ENCODE results near the gene POU2F1. TPM values are rescaled to one million over a fixed set of nuclear protein-coding genes. Genes with fewer than 3 reads are reported as not detected.
A peak's percentile ranks its signal among the peaks of the same experiment; 100 is the strongest.

Gene POU2F1
- total and polyA plus RNA-seq, 7 experiments from 2014 or later = 9.1 to 36.6 (median 22.8) TPM

DNA sequence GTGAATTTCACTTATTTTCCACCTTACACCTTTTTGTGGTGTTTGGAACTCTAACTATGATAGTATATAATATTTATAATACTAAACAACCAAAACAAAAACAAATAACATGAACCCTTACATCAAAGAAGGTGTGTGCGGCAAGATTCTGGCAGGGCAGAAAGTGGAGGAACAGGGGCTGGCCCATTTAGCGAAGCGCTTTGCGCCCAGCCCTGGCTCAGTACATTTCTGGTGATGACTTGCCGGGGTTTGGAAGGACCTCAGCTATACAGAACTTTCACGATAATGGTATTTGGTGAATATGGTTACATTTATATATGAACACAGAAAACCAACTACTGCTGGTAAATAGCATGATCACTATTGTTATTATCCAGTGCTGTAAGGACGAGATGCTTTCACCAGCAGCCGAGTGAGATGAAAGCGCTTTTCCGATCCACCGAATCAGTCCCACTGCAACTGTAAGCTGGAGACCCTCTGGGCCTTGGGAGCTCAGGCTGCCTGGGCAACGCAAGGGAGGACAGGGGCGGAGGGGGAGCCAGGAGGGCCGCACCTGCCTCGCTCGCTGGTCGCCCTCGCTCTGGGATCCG, 233.7 kb downstream of the POU2F1 start:
- Mint-ChIP-seq H3K4me1 (peaks cover 37 to 83% (median 67%) of the 10 kb centered on the region in 7 donors), H3K27ac (peak overlapping the region; percentile 73 to 98 (median 93)), H3K4me3 (peak overlapping the region; percentile 78 to 91 (median 83)), H3K9me3 (peaks cover 0 to 1% (median 0%) of the 10 kb centered on the region in 11 donors), H3K36me3 (peaks cover 0 to 20% (median 4%) of the 10 kb centered on the region in 5 donors), H3K27me3 (no peaks in the 10 kb centered on the region)
- H3K27ac ChIP-seq (ENCODE audit: low read depth, low read length) = peak overlapping the region; percentile 100
- POLR2A ChIA-PET = interaction anchor here (1.0 to 13.5 kb wide), 16 partner anchors 12 to 99 kb away, joined by 3 to 273 read pairs (median 12); partner anchors contain the start of genes CD247 and CREG1
- H3K36me3 ChIP-seq (ENCODE audit: control insufficient read depth in 2 of 3, insufficient read depth in 3 of 3, low read length in 3 of 3) = peaks cover 0 to 13% (median 0%) of the 10 kb centered on the region in 3 experiments
- H3K9me3 ChIP-seq (ENCODE audit: control insufficient read depth in 2 of 3, low read length in 3 of 3) = no peaks in the 10 kb centered on the region
- intact Hi-C loops (cut with micrococcal nuclease) = loop anchor here in 1 of 2 donors (1.0 to 10.0 kb wide), 3 partner anchors 12 to 260 kb away; partner anchors contain the start of gene POU2F1
- CTCF ChIA-PET = interaction anchor here (0.9 to 2.3 kb wide), 13 partner anchors 10 to 79 kb away, joined by 3 to 15 read pairs (median 4); no protein-coding TSS in a partner anchor
- ATAC-seq = no peak
- H3K4me1 ChIP-seq (ENCODE audit: control insufficient read depth in 2 of 2, insufficient read depth in 2 of 2, low read length in 2 of 2) = peaks cover 41 to 68% of the 10 kb centered on the region in 2 donors
- peak overlapping the region; percentile 91 for H3K4me3 ChIP-seq (ENCODE audit: low read length)
- peak in 2 of 9 donors; percentile 36 to 45 for DNase-seq
- H3K27me3 ChIP-seq (ENCODE audit: control insufficient read depth in 2 of 2, insufficient read depth in 2 of 2, low read length in 2 of 2) = no peaks in the 10 kb centered on the region

DNA sequence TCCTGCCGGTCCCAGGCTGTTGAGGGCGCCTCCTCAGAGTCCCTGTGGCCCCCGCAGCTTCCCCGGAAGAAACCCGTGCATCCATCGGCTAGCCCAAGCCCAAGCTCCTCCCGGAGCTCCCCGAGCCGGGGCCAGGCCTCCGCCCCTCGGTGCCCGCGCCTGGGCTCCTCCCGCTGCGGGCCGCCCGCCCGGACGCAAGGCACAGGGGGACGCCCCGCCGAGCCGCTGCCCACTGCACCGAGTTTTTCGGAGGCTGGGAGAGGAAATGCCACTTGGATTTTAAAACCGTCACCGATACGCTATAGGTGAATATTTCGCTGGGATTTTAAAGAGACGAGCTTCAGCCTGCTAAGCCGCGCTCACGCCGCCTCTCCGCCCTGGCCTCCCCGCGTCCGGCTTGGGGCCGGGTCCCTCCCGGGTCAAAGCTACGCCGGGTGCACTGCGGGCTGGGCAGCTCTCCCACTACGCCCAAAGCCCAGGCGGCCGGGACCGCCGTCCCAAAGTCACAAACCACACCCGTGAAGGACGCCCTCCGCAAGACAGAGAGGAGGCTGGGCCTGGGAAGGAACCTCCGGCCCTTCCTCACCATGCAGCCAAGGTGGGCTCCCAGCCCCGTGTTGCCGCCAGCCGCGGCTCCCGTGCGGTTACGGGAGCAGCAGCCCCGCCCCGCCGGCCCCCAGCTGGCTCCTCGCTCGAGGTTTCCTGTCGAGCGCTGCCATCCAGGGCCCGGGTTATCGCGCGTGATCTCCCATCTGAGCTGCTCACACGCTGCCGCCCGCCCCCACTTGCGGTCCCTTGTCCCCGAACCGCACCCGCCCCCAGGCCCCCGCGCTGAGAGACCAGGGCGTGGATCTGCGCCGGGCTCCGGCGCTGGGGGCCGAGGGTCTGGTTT, 234.5 kb downstream of the POU2F1 start:
- intact Hi-C loops (cut with micrococcal nuclease) = loop anchor here (1.0 to 10.0 kb wide), 6 partner anchors 8 to 262 kb away; partner anchors contain the start of genes CD247 (in 1 of the 2) and POU2F1 (in 1 of the 2)
- ATAC-seq (peak; percentile 74), DNase-seq (peak; percentile 64 to 87 (median 83))
- Histone ChIP-seq H3K27ac (ENCODE audit: low read depth, low read length) (peak overlapping the region; percentile 100), H3K36me3 (ENCODE audit: control insufficient read depth in 2 of 3, insufficient read depth in 3 of 3, low read length in 3 of 3) (peaks cover 0 to 13% (median 0%) of the 10 kb centered on the region in 3 experiments), H3K9me3 (ENCODE audit: control insufficient read depth in 2 of 3, low read length in 3 of 3) (no peaks in the 10 kb centered on the region), H3K4me3 (ENCODE audit: low read length) (peak overlapping the region; percentile 91), H3K27me3 (ENCODE audit: control insufficient read depth in 2 of 2, insufficient read depth in 2 of 2, low read length in 2 of 2) (no peaks in the 10 kb centered on the region), H3K4me1 (ENCODE audit: control insufficient read depth in 2 of 2, insufficient read depth in 2 of 2, low read length in 2 of 2) (peaks cover 34 to 70% of the 10 kb centered on the region in 2 donors)
- Mint-ChIP-seq H3K4me1 (peaks cover 37 to 86% (median 72%) of the 10 kb centered on the region in 7 donors), H3K27ac (peak overlapping the region; percentile 41 to 98 (median 93)), H3K4me3 (peak overlapping the region; percentile 80 to 91 (median 87)), H3K27me3 (no peaks in the 10 kb centered on the region), H3K9me3 (peaks cover 0 to 1% (median 0%) of the 10 kb centered on the region in 11 donors), H3K36me3 (peaks cover 0 to 20% (median 4%) of the 10 kb centered on the region in 5 donors)
- POLR2A ChIA-PET = interaction anchor here (0.6 to 13.5 kb wide), 18 partner anchors 7 to 1763 kb away, joined by 3 to 273 read pairs (median 12); partner anchors contain the start of genes CD247 and CREG1
- CTCF ChIA-PET = interaction anchor here (0.8 to 3.0 kb wide), 18 partner anchors 9 to 79 kb away, joined by 3 to 16 read pairs (median 4); partner anchors contain the start of gene CD247

DNA sequence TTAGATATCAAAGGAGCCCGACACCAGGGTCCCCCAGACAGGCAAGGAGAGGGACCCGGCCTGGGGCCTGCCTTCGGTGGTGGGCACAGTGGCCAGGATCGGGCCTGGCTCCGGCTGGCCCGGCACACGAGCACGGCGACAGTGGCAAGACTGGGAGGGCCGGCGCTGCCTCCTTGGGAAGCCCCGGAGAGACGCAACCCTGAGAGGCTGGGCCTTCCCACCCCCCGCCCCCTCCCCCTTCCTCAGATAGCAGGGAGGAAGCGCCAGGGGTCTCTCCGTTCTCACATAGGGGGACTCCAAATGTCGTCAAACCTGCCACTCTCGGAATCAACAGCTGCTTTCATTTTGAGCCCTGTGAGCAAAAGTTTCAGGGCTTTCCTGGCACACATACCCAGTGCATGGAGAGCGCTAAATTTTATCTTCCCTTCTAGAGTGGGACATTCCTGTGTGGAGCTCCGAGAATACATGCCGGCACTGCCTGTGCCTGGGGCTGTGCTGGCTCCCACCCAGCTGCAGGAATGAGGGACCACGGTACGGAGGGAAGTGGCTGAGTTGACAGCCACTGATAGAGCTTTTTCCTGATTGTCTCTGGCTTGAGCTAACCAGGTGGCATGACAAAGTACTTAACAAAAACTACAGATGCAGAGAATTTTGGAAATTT, 235.2 kb downstream of the POU2F1 start:
- Histone ChIP-seq H3K4me3 (ENCODE audit: low read length) (peak overlapping the region; percentile 91), H3K27me3 (ENCODE audit: control insufficient read depth in 2 of 2, insufficient read depth in 2 of 2, low read length in 2 of 2) (no peaks in the 10 kb centered on the region), H3K27ac (ENCODE audit: low read depth, low read length) (peak overlapping the region; percentile 100), H3K9me3 (ENCODE audit: control insufficient read depth in 2 of 3, low read length in 3 of 3) (no peaks in the 10 kb centered on the region), H3K4me1 (ENCODE audit: control insufficient read depth in 2 of 2, insufficient read depth in 2 of 2, low read length in 2 of 2) (peaks cover 28 to 67% of the 10 kb centered on the region in 2 donors), H3K36me3 (ENCODE audit: control insufficient read depth in 2 of 3, insufficient read depth in 3 of 3, low read length in 3 of 3) (peaks cover 0 to 13% (median 0%) of the 10 kb centered on the region in 3 experiments)
- no peaks in the 10 kb centered on the region for H3K9me3 Mint-ChIP-seq
- POLR2A ChIA-PET = interaction anchor here (1.2 to 13.5 kb wide), 14 partner anchors 8 to 98 kb away, joined by 3 to 273 read pairs (median 28); partner anchors contain the start of genes CD247 and CREG1
- peak overlapping the region; percentile 80 to 91 (median 84) for H3K4me3 Mint-ChIP-seq
- DNase-seq = peak in 4 of 9 donors; percentile 46 to 86 (median 62)
- intact Hi-C loops (cut with micrococcal nuclease) = loop anchor here (1.0 to 10.0 kb wide), 10 partner anchors 9 to 261 kb away; partner anchors contain the start of genes CD247 (in 2 of the 2) and POU2F1 (in 1 of the 2)
- H3K27me3 Mint-ChIP-seq = no peaks in the 10 kb centered on the region
- CTCF ChIA-PET = interaction anchor here (0.5 to 3.0 kb wide), 15 partner anchors 8 to 78 kb away, joined by 3 to 16 read pairs (median 3); partner anchors contain the start of gene CD247
- H3K27ac Mint-ChIP-seq = peak overlapping the region; percentile 85 to 99 (median 93)
- peaks cover 0 to 18% (median 4%) of the 10 kb centered on the region in 5 donors for H3K36me3 Mint-ChIP-seq
- ATAC-seq = peak; percentile 66
- H3K4me1 Mint-ChIP-seq = peaks cover 43 to 86% (median 71%) of the 10 kb centered on the region in 7 donors

DNA sequence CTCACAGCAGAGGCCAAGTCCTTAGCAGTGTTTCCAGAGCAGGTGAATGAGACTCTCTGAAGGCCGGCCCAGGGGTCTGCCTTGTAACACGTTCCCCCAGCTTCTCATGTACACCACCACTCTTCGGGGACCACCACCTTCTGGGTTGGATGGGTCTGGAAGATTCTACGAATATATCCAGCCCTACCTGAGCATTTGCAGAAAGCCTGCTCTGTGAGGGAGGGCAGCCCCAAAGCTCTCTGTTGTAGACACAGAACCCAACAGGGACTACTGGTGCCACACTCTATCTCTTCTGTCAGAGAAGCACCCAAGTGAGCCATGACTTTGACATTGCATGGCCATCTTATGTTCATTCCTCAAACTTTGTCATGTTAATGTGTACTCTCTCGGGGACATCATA, 235.8 kb downstream of the POU2F1 start:
- no peaks in the 10 kb centered on the region for H3K9me3 ChIP-seq (ENCODE audit: control insufficient read depth in 2 of 3, low read length in 3 of 3)
- intact Hi-C loops (cut with micrococcal nuclease) = loop anchor here (1.0 to 10.0 kb wide), 9 partner anchors 9 to 261 kb away; partner anchors contain the start of gene CD247 (in 1 of the 2)
- Mint-ChIP-seq H3K9me3 (no peaks in the 10 kb centered on the region), H3K4me3 (peak overlapping the region; percentile 80 to 91 (median 84)), H3K36me3 (peaks cover 0 to 18% (median 4%) of the 10 kb centered on the region in 5 donors), H3K27me3 (no peaks in the 10 kb centered on the region), H3K27ac (peak overlapping the region; percentile 85 to 99 (median 93)), H3K4me1 (peaks cover 44 to 86% (median 71%) of the 10 kb centered on the region in 7 donors)
- ATAC-seq (no peak), DNase-seq (peak in 2 of 9 donors; percentile 12 to 27)
- peak overlapping the region; percentile 100 for H3K27ac ChIP-seq (ENCODE audit: low read depth, low read length)
- peak overlapping the region; percentile 91 for H3K4me3 ChIP-seq (ENCODE audit: low read length)
- H3K36me3 ChIP-seq (ENCODE audit: control insufficient read depth in 2 of 3, insufficient read depth in 3 of 3, low read length in 3 of 3) = peaks cover 0 to 13% (median 0%) of the 10 kb centered on the region in 3 experiments
- POLR2A ChIA-PET = interaction anchor here (1.0 to 13.5 kb wide), 15 partner anchors 9 to 97 kb away, joined by 3 to 273 read pairs (median 26); partner anchors contain the start of genes CD247 and CREG1
- H3K27me3 ChIP-seq (ENCODE audit: control insufficient read depth in 2 of 2, insufficient read depth in 2 of 2, low read length in 2 of 2) = no peaks in the 10 kb centered on the region
- H3K4me1 ChIP-seq (ENCODE audit: control insufficient read depth in 2 of 2, insufficient read depth in 2 of 2, low read length in 2 of 2) = peaks cover 22 to 67% of the 10 kb centered on the region in 2 donors
- CTCF ChIA-PET = interaction anchor here (0.5 to 3.0 kb wide), 8 partner anchors 12 to 63 kb away, joined by 3 to 16 read pairs (median 6); partner anchors contain the start of gene CD247

DNA sequence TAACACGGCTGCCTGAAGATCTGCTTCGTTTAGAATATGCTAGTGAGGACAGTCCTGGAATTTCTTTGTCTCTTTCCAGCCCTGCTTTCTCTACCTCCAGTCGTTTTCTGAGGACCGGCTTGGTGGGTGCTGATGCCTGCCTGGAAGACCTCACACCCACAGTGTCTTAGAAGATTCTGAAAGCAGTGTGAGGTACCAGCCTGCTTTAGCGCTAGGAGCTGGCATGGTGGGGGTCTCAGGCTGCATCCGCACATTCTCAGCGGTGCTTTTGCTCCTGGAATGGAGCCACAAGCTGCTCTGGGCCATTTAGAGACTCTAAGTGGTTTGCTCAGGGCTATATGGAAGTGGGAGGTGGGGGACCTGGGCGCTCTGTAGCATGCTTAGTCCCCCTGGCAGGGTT, 236.2 kb downstream of the POU2F1 start:
- H3K27ac ChIP-seq (ENCODE audit: low read depth, low read length) = peak overlapping the region; percentile 100
- ChIA-PET POLR2A (interaction anchor here (1.0 to 13.5 kb wide), 12 partner anchors 9 to 97 kb away, joined by 3 to 273 read pairs (median 28); partner anchors contain the start of genes CD247 and CREG1), CTCF (interaction anchor here (0.7 to 3.0 kb wide), 5 partner anchors 10 to 59 kb away, joined by 3 to 16 read pairs (median 4); no protein-coding TSS in a partner anchor)
- DNase-seq (peak in 1 of 9 donors; percentile 12), ATAC-seq (no peak)
- H3K9me3 ChIP-seq (ENCODE audit: control insufficient read depth in 2 of 3, low read length in 3 of 3) = no peaks in the 10 kb centered on the region
- H3K36me3 ChIP-seq (ENCODE audit: control insufficient read depth in 2 of 3, insufficient read depth in 3 of 3, low read length in 3 of 3) = peaks cover 0 to 14% (median 0%) of the 10 kb centered on the region in 3 experiments
- peaks cover 19 to 67% of the 10 kb centered on the region in 2 donors for H3K4me1 ChIP-seq (ENCODE audit: control insufficient read depth in 2 of 2, insufficient read depth in 2 of 2, low read length in 2 of 2)
- H3K4me1 Mint-ChIP-seq = peaks cover 43 to 86% (median 73%) of the 10 kb centered on the region in 7 donors
- no peaks in the 10 kb centered on the region for H3K27me3 ChIP-seq (ENCODE audit: control insufficient read depth in 2 of 2, insufficient read depth in 2 of 2, low read length in 2 of 2)
- H3K27me3 Mint-ChIP-seq = no peaks in the 10 kb centered on the region
- H3K4me3 ChIP-seq (ENCODE audit: low read length) = peak overlapping the region; percentile 91
- peak overlapping the region; percentile 80 to 91 (median 84) for H3K4me3 Mint-ChIP-seq
- H3K36me3 Mint-ChIP-seq = peaks cover 0 to 18% (median 4%) of the 10 kb centered on the region in 5 donors
- intact Hi-C loops (cut with micrococcal nuclease) = loop anchor here (1.0 to 10.0 kb wide), 9 partner anchors 8 to 260 kb away; partner anchors contain the start of gene CD247 (in 1 of the 2)
- no peaks in the 10 kb centered on the region for H3K9me3 Mint-ChIP-seq
- H3K27ac Mint-ChIP-seq = peak overlapping the region; percentile 85 to 99 (median 93)

Measured in naive thymus-derived CD4-positive, alpha-beta T cell (primary cell).